ENCODE results near the gene TPO.

TPO gene

DNA sequence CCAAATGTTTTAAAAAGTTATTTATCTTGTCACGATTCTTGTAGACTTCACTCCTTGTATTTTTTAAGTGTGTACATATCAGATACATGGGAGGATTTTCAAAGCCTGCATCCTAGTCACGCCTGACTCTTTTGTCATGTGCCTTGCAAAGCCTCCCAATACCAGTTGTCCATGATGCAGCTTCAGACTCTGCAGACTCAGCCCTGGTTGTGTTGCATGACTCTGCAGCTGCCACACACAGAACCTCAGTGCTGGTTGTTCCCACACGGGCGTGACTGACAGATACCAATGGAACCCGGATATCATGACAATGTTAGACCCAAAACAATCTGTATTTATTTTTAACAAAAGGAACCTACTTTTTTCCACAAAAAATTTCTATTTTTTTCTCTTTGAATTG, 38.2 kb downstream of the TPO start:
- DNase-seq = no peak

GRCh38 chr2:1453561-1453960, 40.3 kb downstream of the TPO start:
- no peak for DNase-seq

GRCh38 chr2:1454346-1454745, 41.1 kb downstream of the TPO start:
- no peak for DNase-seq

DNA sequence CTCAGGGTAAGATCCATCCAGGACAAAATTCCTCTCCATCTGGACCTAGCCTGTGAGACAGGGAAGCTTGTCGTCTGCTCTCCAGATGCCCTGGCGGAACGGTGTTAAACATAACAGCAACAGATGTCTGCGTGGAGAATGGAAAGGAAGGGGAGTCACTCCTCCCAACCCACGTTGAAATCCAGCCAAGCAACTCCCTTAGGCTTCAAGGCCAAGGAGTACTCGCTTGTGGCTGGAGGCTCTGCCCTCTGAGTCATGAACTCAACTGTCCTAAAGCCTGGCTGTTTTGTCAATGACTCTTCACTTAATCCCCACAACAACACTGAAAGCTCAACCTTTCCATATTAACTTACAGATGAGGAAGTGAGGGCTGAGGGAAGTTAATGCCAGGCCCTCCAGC, 42.2 kb downstream of the TPO start:
- DNase-seq = no peak

GRCh38 chr2:1458432-1458831, 45.2 kb downstream of the TPO start:
- no peak for DNase-seq

DNA sequence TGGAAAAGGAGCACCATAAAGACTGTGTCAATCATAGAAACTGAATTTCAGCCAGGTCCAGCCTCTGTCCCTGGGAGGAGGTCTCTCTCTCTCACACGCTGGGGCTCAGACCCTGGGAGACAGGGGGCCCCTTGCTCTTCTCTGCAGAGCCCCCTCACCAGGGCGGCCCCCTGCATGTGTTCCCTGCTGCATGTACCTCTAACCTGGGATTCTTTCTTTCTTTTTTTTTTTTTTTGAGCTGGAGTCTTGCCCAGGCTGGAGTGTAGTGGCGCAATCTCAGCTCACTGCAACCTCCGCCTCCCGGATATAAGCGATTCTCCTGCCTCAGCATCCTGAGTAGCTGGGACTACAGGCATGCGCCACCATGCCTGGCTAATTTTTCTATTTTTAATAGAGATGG, 46.5 kb downstream of the TPO start:
- DNase-seq = no peak

GRCh38 chr2:1460851-1461418, 47.7 kb downstream of the TPO start:
- no peak for DNase-seq

GRCh38 chr2:1461507-1462390, 48.5 kb downstream of the TPO start:
- no peak for DNase-seq

DNA sequence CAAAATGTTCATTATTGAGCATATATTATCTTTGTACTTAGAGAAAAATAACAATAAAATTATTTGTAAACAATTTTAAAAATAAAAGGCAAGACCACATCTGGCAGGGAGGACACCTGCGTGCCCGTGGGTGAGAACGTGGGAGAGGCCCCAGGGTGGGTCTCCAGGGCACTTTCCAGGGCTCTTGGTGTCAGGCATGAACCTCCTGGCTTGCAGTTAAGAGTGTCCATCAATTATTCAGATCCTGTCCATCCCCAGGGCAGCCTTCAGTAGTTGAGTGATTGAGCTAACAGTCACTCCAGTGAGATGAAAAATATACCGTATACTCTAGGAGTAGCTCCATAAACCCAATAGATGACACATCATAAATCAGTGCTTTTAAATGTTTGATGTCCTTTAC, 49.7 kb downstream of the TPO start:
- DNase-seq = no peak

- no peak for DNase-seq
Observed at GRCh38 chr2:1472350-1472749, 59.1 kb downstream of the TPO start.

- DNase-seq = no peak
Observed at GRCh38 chr2:1476617-1477195, 63.4 kb downstream of the TPO start.

GRCh38 chr2:1477196-1478040, 64.2 kb downstream of the TPO start:
- DNase-seq = no peak

- DNase-seq = no peak
Observed at GRCh38 chr2:1478311-1479305, 65.3 kb downstream of the TPO start.

DNA sequence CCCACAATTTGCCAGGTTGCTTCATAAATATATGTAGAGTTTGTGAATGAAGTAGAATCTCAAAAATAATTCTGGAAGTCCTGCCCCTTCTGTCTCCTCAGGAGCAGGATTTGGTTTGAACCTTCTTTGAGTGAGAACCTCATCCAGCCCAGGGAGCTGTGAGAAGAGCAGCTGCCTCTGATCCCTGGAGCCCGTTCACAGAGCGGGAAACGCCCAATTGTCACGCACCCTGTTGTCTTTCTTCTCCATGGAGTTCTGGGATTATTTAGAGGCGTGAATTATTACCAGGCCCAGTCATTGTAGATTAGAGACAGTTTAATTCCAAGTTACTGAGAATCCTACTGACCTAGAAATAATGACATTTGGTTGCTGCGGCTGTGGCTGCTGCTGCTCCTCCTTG, 66.1 kb downstream of the TPO start:
- DNase-seq = no peak

- DNase-seq = no peak
Observed at GRCh38 chr2:1480671-1481076, 67.4 kb downstream of the TPO start.

DNA sequence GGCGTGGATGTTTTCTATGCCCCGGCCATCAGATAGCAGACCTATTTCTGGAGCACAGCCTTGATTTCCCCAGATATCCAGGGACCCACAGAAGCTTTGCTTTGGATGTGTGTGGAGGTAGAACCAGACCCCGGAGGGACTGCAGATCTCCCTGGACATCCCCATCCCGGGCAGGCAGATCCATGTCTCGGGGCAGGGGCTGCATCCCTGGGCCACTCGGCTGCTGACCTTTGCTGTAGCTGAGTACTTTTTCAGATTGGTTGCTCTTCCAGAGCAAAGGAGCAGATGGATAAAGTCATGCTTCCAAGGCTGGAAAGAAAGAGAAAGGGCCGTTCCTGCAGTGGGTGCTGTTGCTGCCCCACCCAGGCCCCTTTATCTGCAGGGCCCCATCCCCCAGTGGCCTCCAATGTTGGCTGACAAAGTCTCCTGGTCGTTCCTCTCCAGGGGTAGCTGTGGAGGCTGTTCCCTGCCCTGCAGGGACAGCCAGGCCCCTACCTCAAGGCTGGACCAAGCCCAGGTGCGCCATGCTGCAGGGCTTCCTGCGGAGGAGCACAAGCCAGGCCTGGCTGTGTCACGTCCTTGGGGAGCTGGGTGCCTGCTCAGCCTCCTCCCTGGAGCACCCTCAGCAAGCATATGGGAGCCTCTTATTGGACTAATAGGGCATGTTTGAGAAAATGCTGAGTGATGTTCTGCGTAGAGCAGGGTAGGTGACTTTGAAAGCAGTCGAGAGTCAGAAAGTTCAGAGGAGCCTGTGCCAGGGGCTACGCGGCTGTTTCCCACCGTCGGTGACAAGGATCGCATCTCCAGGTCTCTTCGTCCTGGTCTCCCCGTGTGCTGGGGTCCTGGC, 68.4 kb downstream of the TPO start:
- no peak for DNase-seq

DNA sequence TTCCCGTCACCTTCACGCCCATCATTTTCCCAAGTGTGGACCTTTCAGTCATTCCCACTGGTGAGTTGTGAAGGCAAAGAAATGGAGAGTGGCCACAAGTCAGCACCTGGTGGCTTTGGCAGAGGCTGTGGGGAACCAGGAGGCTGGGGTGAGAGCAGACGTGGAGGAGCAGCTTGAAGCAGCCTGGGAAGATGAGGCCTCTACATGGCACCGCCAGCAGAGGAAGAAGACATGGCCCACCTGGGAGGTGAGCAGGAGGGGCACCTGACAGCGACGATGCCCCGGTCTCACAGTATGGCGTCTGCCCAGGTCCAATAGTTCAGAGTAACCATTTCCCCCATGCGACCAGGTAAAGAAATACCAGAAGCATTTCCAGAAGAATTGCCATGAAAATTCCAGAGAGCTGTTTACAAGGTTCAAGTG, 69.0 kb downstream of the TPO start:
- no peak for DNase-seq

- DNase-seq = no peak
Observed at GRCh38 chr2:1482981-1483380, 69.7 kb downstream of the TPO start.

GRCh38 chr2:1483551-1483950, 70.3 kb downstream of the TPO start:
- DNase-seq = no peak

- no peak for DNase-seq
Observed at GRCh38 chr2:1484131-1484884, 71.0 kb downstream of the TPO start.
